T-helper 17 cell (primary cell): ENCODE results near the gene STMN3. TPM values are rescaled to one million over a fixed set of nuclear protein-coding genes. Genes with fewer than 3 reads are reported as not detected.
"Not testable (repeated sequence)": the region's sequence is repeated elsewhere in the genome, so short reads cannot be mapped to it uniquely, and the experiment has no call there.

Source experiments
- ATAC-seq: fragments of 150-1000 bp; cut with Tn5 transposase; 2 replicates; pipeline ENCODE4 v1.10.0; 2021; ENCODE audit warnings: mild to moderate bottlenecking, moderate library complexity
- DNase-seq, 3 donors: peaks; one replicate each; pipeline versions ENCODE4 v3.0.0 to v3.0.0-alpha.2; 2020 to 2021
- H3K9me3 ChIP-seq: one replicate; pipeline ENCODE4 v1.7.0; 2013; ENCODE audit warnings: low read length, mild to moderate bottlenecking; ENCODE audit not compliant: control insufficient read depth, poor library complexity, severe bottlenecking
- H3K27ac Mint-ChIP-seq: one replicate; pipeline ENCODE4 v1.8.0; 2022; ENCODE audit warnings: mild to moderate bottlenecking, moderate library complexity, mixed read lengths
- H3K27me3 Mint-ChIP-seq: one replicate; pipeline ENCODE4 v1.8.0; 2022; ENCODE audit warnings: mixed read lengths
- H3K36me3 Mint-ChIP-seq: one replicate; pipeline ENCODE4 v1.8.0; 2022; ENCODE audit warnings: low read depth, mixed read lengths
- H3K4me1 Mint-ChIP-seq: one replicate; pipeline ENCODE4 v1.8.0; 2022; ENCODE audit warnings: mild to moderate bottlenecking, mixed read lengths
- H3K4me3 Mint-ChIP-seq: one replicate; pipeline ENCODE4 v1.8.0; 2022; ENCODE audit warnings: mild to moderate bottlenecking, moderate library complexity, mixed read lengths
- total RNA-seq, 4 donors: library from RNA in 2 of 4; stranded (reverse) in 2 of 4; gene quantifications; one replicate each; pipeline ENCODE4 v1.2.3 and lab custom pipeline; 2022 to 2026

STMN3 gene
- total RNA-seq, 2 donors from 2014 or later = 51.0 to 67.4 TPM

- ATAC-seq = no peak
- no peaks in the 10 kb centered on the region for H3K9me3 ChIP-seq
- no peak for DNase-seq
- Mint-ChIP-seq H3K4me3 (no peak overlapping the region), H3K36me3 (peaks cover 6% of the 10 kb centered on the region), H3K4me1 (peaks cover 21% of the 10 kb centered on the region), H3K27me3 (no peaks in the 10 kb centered on the region), H3K27ac (no peak overlapping the region)
Measured at GRCh38 chr20:63624486-63624885, 28.7 kb downstream of the STMN3 start.

- no peaks in the 10 kb centered on the region for H3K9me3 ChIP-seq
- H3K36me3 Mint-ChIP-seq = no peaks in the 10 kb centered on the region
- no peaks in the 10 kb centered on the region for H3K27me3 Mint-ChIP-seq
- ATAC-seq = no peak
- no peak overlapping the region for H3K4me3 Mint-ChIP-seq
- peaks cover 13% of the 10 kb centered on the region for H3K4me1 Mint-ChIP-seq
- DNase-seq = no peak
- H3K27ac Mint-ChIP-seq = peak overlapping the region; percentile 41
Measured at GRCh38 chr20:63622732-63623131, 30.5 kb downstream of the STMN3 start.

- Mint-ChIP-seq H3K4me1 (peaks cover 13% of the 10 kb centered on the region), H3K4me3 (no peak overlapping the region), H3K27ac (peak overlapping the region; percentile 41), H3K27me3 (no peaks in the 10 kb centered on the region), H3K36me3 (no peaks in the 10 kb centered on the region)
- H3K9me3 ChIP-seq = no peaks in the 10 kb centered on the region
- ATAC-seq (no peak), DNase-seq (no peak)
Measured at GRCh38 chr20:63622096-63622495, 31.1 kb downstream of the STMN3 start.

GRCh38 chr20:63620991-63621390, 32.2 kb downstream of the STMN3 start:
- H3K27ac Mint-ChIP-seq = no peak overlapping the region
- peaks cover 13% of the 10 kb centered on the region for H3K4me1 Mint-ChIP-seq
- H3K27me3 Mint-ChIP-seq = no peaks in the 10 kb centered on the region
- no peak for ATAC-seq
- no peaks in the 10 kb centered on the region for H3K9me3 ChIP-seq
- no peak overlapping the region for H3K4me3 Mint-ChIP-seq
- no peaks in the 10 kb centered on the region for H3K36me3 Mint-ChIP-seq
- DNase-seq = no peak

- ATAC-seq = no peak
- H3K9me3 ChIP-seq = no peaks in the 10 kb centered on the region
- DNase-seq = no peak
- Mint-ChIP-seq H3K27me3 (no peaks in the 10 kb centered on the region), H3K4me3 (no peak overlapping the region), H3K4me1 (peaks cover 10% of the 10 kb centered on the region), H3K36me3 (peaks cover 4% of the 10 kb centered on the region), H3K27ac (no peak overlapping the region)
Measured at GRCh38 chr20:63619505-63619904, 33.7 kb downstream of the STMN3 start.

GRCh38 chr20:63619086-63619485, 34.1 kb downstream of the STMN3 start:
- DNase-seq (no peak), ATAC-seq (no peak)
- no peak overlapping the region for H3K27ac Mint-ChIP-seq
- H3K27me3 Mint-ChIP-seq = no peaks in the 10 kb centered on the region
- H3K4me3 Mint-ChIP-seq = no peak overlapping the region
- H3K36me3 Mint-ChIP-seq = peaks cover 4% of the 10 kb centered on the region
- peaks cover 8% of the 10 kb centered on the region for H3K4me1 Mint-ChIP-seq
- no peaks in the 10 kb centered on the region for H3K9me3 ChIP-seq

- no peaks in the 10 kb centered on the region for H3K27me3 Mint-ChIP-seq
- H3K36me3 Mint-ChIP-seq = peaks cover 4% of the 10 kb centered on the region
- H3K4me3 Mint-ChIP-seq = no peak overlapping the region
- DNase-seq (no peak), ATAC-seq (no peak)
- H3K4me1 Mint-ChIP-seq = peaks cover 11% of the 10 kb centered on the region
- H3K9me3 ChIP-seq = no peaks in the 10 kb centered on the region
- no peak overlapping the region for H3K27ac Mint-ChIP-seq
Measured at GRCh38 chr20:63618291-63618980, 34.8 kb downstream of the STMN3 start.

GRCh38 chr20:63617876-63618265, 35.4 kb downstream of the STMN3 start:
- DNase-seq (no peak), ATAC-seq (no peak)
- Mint-ChIP-seq H3K27me3 (no peaks in the 10 kb centered on the region), H3K4me3 (no peak overlapping the region), H3K36me3 (peaks cover 4% of the 10 kb centered on the region), H3K27ac (no peak overlapping the region), H3K4me1 (peaks cover 12% of the 10 kb centered on the region)
- H3K9me3 ChIP-seq = no peaks in the 10 kb centered on the region

- H3K4me3 Mint-ChIP-seq = no peak overlapping the region
- peaks cover 10% of the 10 kb centered on the region for H3K4me1 Mint-ChIP-seq
- peaks cover 4% of the 10 kb centered on the region for H3K36me3 Mint-ChIP-seq
- DNase-seq (no peak), ATAC-seq (no peak)
- no peaks in the 10 kb centered on the region for H3K9me3 ChIP-seq
- no peaks in the 10 kb centered on the region for H3K27me3 Mint-ChIP-seq
- no peak overlapping the region for H3K27ac Mint-ChIP-seq
Measured at GRCh38 chr20:63617092-63617875, 35.9 kb downstream of the STMN3 start.

- H3K36me3 Mint-ChIP-seq = not testable (repeated sequence)
Measured at GRCh38 chr20:63613863-63614594, 39.2 kb downstream of the STMN3 start.

GRCh38 chr20:63612276-63612931, 40.8 kb downstream of the STMN3 start:
- DNase-seq (no peak), ATAC-seq (no peak)
- H3K4me1 Mint-ChIP-seq = peaks cover 5% of the 10 kb centered on the region
- no peaks in the 10 kb centered on the region for H3K9me3 ChIP-seq
- no peak overlapping the region for H3K27ac Mint-ChIP-seq
- H3K27me3 Mint-ChIP-seq = no peaks in the 10 kb centered on the region
- H3K36me3 Mint-ChIP-seq = peaks cover 4% of the 10 kb centered on the region
- no peak overlapping the region for H3K4me3 Mint-ChIP-seq

More at GRCh38 chr20:63613863-63614594, 39.2 kb downstream of the STMN3 start:
- H3K27ac Mint-ChIP-seq = peak overlapping the region; percentile 70
- H3K27me3 Mint-ChIP-seq, ATAC-seq, H3K4me3 Mint-ChIP-seq, H3K9me3 ChIP-seq, DNase-seq, H3K4me1 Mint-ChIP-seq: not testable (repeated sequence)

- H3K4me3 Mint-ChIP-seq = no peak overlapping the region
- H3K4me1 Mint-ChIP-seq = peaks cover 5% of the 10 kb centered on the region
- no peaks in the 10 kb centered on the region for H3K9me3 ChIP-seq
- H3K36me3 Mint-ChIP-seq = peaks cover 4% of the 10 kb centered on the region
- ATAC-seq (no peak), DNase-seq (no peak)
- H3K27me3 Mint-ChIP-seq = no peaks in the 10 kb centered on the region
- no peak overlapping the region for H3K27ac Mint-ChIP-seq
Measured at GRCh38 chr20:63611646-63612045, 41.6 kb downstream of the STMN3 start.
